ENCODE measurements around the gene SYDE1.

- TF ChIP-seq, protein P1, sequence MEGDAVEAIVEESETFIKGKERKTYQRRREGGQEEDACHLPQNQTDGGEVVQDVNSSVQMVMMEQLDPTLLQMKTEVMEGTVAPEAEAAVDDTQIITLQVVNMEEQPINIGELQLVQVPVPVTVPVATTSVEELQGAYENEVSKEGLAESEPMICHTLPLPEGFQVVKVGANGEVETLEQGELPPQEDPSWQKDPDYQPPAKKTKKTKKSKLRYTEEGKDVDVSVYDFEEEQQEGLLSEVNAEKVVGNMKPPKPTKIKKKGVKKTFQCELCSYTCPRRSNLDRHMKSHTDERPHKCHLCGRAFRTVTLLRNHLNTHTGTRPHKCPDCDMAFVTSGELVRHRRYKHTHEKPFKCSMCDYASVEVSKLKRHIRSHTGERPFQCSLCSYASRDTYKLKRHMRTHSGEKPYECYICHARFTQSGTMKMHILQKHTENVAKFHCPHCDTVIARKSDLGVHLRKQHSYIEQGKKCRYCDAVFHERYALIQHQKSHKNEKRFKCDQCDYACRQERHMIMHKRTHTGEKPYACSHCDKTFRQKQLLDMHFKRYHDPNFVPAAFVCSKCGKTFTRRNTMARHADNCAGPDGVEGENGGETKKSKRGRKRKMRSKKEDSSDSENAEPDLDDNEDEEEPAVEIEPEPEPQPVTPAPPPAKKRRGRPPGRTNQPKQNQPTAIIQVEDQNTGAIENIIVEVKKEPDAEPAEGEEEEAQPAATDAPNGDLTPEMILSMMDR (IDR thresholded peaks at IDR 0.05; ENCODE audit: low read length), result no peak
- no peak for TF ChIP-seq EZH2 (IDR thresholded peaks at IDR 0.05; ENCODE audit: borderline replicate concordance, low read length)
Observed at GRCh38 chr19:15081911-15082310, 25.3 kb upstream of the SYDE1 start, which contains the start of gene OR1I1.
